ENCODE data around the gene ST8SIA5.
"Not testable (repeated sequence)": the region's sequence is repeated elsewhere in the genome, so short reads cannot be mapped to it uniquely, and the experiment has no call there.

The ST8SIA5 gene, protein sequence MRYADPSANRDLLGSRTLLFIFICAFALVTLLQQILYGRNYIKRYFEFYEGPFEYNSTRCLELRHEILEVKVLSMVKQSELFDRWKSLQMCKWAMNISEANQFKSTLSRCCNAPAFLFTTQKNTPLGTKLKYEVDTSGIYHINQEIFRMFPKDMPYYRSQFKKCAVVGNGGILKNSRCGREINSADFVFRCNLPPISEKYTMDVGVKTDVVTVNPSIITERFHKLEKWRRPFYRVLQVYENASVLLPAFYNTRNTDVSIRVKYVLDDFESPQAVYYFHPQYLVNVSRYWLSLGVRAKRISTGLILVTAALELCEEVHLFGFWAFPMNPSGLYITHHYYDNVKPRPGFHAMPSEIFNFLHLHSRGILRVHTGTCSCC

DNA sequence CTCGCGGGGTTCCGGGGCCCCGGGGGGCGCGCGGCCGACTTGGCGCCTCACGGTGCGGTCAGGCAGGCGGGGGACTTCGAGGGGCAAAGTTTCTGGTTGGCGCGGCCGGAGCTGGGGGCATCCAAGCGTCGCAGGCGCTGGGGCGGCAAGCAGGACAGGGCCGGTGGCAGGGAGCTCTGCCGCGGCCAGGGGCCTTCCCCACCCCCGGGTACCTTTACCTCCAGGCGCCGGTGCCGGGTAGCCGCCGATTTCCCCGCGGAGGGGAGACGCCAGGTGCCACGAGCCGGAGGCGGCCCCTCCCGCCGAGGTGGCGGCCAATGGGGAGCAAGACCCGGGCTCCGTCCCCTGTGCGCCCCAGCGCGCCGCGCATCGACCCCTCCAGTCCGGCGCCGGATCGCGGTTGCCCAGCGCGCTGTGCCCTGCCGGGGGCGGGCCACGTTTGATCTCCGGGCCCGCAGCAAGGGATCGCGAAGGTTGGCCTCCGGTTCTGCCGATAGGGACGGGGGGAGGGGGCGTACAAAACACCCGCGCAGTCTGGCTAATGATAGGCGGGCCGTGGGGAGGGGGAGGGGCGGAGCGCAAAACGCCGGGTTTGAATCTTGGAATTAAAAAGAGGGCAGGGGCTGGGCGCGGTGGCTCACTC lies at the start of gene ST8SIA5:
ST8SIA5 (minus strand) TSS at position 495 of the 643 bp plus-strand sequence. CDS start 545 bp downstream, outside the sequence.
- in situ Hi-C loops (cut with MboI; ENCODE audit: low sequenced_read_pairs), result no loop called here

- in situ Hi-C loops (cut with MboI; ENCODE audit: low sequenced_read_pairs), result not testable (repeated sequence)
These were observed 39.1 kb upstream of the ST8SIA5 start for GRCh38 chr18:46795945-46796344.

DNA sequence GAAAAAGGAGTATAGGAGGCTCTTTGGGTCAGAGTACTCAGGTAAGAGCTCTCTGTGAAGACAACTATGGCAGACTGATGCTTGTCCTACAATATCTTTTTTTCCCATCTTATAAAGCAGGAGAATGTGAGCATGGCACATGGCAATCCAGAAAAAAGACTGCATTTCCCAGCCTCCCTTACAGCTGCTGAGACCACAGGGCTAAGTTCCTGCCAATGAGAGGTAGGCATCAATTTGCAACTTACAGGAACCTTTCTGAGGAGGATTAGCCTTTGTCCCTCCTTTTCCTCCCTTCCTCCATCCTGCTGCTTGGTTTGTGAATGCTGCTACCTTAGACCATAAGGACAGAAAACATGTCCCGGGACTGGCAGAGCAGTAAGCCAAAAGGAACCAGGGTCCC lies 37.8 kb upstream of the ST8SIA5 start:
- in situ Hi-C loops (cut with MboI; ENCODE audit: low sequenced_read_pairs), result no loop called here

- in situ Hi-C loops (cut with MboI; ENCODE audit: low sequenced_read_pairs), result no loop called here
These were observed 36.7 kb upstream of the ST8SIA5 start for GRCh38 chr18:46793565-46793964.

DNA sequence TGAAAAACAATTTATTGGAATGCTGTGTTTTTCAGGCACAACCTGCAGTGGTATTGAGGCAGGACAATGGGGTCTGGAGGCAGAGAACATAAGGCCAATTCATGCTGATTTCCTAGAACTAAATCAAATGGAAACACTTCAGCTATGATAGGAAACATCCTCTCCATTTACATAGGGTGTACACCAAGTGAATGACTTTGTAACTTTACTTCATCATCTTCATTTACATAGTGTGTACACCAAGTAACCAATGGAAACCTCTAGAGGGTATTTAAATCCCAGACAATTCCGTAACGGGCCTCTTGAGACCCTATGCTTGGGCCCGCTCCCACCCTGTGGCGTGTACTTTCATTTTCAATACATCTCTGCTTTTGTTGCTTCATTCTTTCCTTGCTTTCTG lies 32.2 kb upstream of the ST8SIA5 start:
- in situ Hi-C loops (cut with MboI; ENCODE audit: low sequenced_read_pairs), result no loop called here

DNA sequence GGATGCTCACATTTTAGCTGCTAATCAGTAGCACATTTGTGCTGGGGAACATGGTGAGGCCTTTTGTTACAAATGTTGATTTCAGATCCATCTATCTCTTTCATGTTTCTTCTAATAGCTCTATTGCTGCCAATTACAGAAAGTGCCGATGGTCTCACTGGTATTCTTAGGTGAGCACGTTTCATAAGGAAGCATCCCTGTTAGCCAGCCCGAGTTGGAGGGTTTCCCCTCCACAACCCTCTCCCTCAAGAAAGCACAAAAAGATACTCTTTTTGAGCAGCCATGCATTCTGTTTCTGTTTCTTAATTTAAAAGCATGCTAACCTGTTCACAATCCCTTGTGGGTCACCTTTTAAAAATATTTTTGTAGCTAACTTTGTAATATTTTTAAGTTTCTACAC lies 30.8 kb upstream of the ST8SIA5 start:
- in situ Hi-C loops (cut with MboI; ENCODE audit: low sequenced_read_pairs), result no loop called here

- in situ Hi-C loops (cut with MboI; ENCODE audit: low sequenced_read_pairs), result no loop called here
These were observed 15.5 kb upstream of the ST8SIA5 start for GRCh38 chr18:46772357-46772756.

GRCh38 chr18:46771141-46771540 lies 14.3 kb upstream of the ST8SIA5 start:
- in situ Hi-C loops (cut with MboI; ENCODE audit: low sequenced_read_pairs), result no loop called here

DNA sequence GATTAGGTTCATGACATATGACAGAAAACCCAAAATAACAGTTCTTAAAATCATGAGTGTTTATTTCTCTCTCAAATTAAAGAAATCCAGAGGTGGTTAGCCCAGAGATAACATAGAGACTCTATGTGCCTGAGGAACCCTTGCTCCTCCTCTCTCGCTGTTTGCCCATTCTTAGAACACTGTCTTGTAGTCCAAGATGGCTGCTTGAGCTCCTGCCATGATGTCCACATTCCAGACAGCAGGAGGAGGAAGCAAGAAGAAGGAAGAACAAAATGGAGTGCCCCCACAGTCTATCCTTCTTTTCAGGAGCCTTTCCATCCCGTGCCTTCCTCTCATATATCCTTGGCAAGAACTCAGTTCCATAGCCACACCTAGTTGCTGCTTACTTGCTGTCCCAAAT lies 13.9 kb upstream of the ST8SIA5 start:
- in situ Hi-C loops (cut with MboI; ENCODE audit: low sequenced_read_pairs), result no loop called here

GRCh38 chr18:46768166-46768921 lies 11.5 kb upstream of the ST8SIA5 start:
- in situ Hi-C loops (cut with MboI; ENCODE audit: low sequenced_read_pairs), result no loop called here

DNA sequence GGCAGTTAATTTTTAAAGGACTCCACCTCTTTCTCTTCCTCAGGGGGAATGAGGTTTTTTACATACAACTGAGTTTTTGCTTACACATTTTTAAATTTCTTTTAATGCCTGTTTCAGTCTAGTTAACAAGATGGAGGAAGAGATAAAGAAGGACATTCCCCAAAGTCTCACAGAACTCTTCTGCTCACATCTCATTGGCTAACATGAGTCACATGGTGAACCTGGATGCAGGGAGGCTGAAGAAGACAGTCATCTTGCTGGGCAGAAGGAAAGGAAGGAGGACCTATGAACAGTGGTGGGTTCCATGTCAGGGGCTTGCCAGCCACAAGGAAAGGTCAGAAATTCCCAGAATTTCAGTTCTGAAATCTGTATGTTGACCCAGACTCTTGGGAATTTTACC lies 10.4 kb upstream of the ST8SIA5 start:
- in situ Hi-C loops (cut with MboI; ENCODE audit: low sequenced_read_pairs), result no loop called here

DNA sequence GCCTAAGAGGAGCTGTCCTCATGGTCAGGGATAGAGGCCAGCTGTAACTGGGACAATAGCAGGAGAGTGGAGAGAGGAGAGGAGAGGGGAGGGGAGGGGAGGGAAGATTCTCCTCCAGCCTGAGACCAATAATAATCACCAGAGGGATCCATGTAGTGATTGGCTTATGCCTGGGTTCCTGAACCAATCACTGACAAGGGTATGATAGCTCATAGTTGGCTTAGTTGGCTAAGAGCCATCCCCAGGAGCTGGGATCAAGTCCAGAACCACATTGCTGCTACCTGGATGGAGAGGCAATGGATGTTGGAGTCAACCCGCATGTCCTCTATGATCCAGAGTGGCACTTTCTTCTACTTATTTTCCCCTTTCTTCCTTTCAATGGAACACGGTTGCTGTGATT lies 7.7 kb upstream of the ST8SIA5 start:
- in situ Hi-C loops (cut with MboI; ENCODE audit: low sequenced_read_pairs), result no loop called here

- in situ Hi-C loops (cut with MboI; ENCODE audit: low sequenced_read_pairs), result no loop called here
These were observed 4.4 kb upstream of the ST8SIA5 start for GRCh38 chr18:46761059-46761769.

- in situ Hi-C loops (cut with MboI; ENCODE audit: low sequenced_read_pairs), result no loop called here
These were observed 3.0 kb upstream of the ST8SIA5 start for GRCh38 chr18:46759890-46760289.

DNA sequence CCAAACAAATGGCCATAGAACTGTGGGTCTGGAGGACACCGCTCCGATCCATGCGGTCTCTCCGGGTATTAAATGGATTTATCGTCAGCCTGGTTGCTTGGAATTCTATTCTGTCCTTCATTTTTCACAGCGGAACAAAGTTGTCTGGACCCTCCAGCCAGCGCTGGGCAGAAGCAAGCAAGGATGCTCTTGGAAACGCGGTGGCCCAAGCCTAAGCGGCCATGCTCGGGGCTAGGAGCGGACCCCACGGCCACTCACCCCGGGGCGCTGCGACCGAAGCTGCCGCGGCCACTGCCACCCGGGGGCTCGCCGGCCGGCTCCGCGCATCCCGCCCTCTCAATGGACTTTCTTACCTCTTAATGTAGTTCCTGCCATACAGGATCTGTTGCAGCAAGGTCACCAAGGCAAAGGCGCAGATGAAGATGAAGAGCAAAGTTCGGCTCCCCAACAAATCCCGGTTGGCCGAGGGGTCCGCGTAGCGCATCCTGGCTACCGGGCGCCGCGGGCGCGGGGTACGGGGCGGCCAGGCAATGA lies 761 bp downstream of the ST8SIA5 start:
- in situ Hi-C loops (cut with MboI; ENCODE audit: low sequenced_read_pairs), result no loop called here

DNA sequence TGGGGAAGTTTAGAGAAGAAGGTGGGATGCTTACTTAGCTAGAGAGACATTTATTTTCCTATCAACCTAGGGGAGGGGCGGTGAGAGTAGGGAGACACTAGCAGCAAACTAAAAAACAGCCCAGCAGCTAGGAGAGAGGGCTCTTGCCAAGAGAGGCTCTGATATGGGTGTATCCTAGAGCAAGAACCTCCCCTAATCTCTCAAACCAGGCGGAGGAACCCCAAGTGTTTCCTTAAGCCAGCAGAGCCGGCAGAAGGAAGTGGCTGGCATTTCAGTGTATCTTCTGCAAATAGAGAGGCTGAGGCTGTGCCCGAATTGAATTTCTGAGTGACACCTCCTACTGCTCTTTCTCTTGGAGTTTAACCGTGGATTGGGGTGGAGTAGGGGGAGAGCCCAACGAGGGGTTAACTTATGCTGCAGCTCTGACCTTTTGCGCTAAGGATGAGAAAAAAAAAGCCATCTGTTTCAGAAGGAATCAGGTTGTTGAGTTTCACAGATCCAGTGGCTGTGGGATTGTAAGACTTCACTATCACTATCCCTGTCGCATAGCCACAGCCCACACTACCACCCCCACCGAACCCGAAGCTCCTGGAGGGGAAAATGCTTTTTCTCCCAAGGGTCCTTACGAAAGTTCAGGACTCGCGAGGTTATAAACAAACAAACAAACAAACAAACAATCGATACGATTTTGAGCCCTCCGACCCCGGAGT lies 1.4 kb downstream of the ST8SIA5 start:
- in situ Hi-C loops (cut with MboI; ENCODE audit: low sequenced_read_pairs), result no loop called here

GRCh38 chr18:46754661-46755292 lies 2.1 kb downstream of the ST8SIA5 start:
- in situ Hi-C loops (cut with MboI; ENCODE audit: low sequenced_read_pairs), result no loop called here

GRCh38 chr18:46754188-46754587 lies 2.7 kb downstream of the ST8SIA5 start:
- in situ Hi-C loops (cut with MboI; ENCODE audit: low sequenced_read_pairs), result no loop called here

GRCh38 chr18:46751882-46752281 lies 5.0 kb downstream of the ST8SIA5 start:
- in situ Hi-C loops (cut with MboI; ENCODE audit: low sequenced_read_pairs), result no loop called here

DNA sequence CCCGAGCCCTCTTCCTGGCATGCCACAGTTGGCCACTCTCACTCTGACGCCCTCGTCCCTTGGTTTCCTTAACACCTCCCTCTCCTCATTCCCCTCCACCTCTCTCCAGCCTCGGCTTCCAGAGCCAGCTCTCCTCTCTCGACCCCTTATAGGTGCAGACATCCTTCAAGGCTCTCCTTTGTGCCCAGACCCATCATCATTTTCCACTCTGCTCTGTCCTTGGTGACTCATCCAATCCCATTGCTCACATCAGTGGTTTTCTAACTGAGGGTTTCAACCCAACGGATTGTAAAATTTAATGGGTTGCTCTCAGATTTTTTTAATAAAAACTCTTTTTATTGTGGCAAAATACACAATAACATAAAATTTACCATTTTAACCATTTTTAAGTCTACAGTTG lies 6.2 kb downstream of the ST8SIA5 start:
- in situ Hi-C loops (cut with MboI; ENCODE audit: low sequenced_read_pairs), result no loop called here

All from HL-60/S4 treated with phorbol 12-myristate 13-acetate at 8.2 ng/mL for 4 days and 3 days (cell line).